ENCODE measurements around the gene C1QTNF6. TPM values are rescaled to one million over a fixed set of nuclear protein-coding genes. Genes with fewer than 3 reads are reported as not detected.

The C1QTNF6 gene
- total and polyA plus RNA-seq, 2 of the 8 experiments (the other 6 are each of a cell fraction or from before 2014, with no cell fraction given), result 3.1 to 6.5 TPM

DNA sequence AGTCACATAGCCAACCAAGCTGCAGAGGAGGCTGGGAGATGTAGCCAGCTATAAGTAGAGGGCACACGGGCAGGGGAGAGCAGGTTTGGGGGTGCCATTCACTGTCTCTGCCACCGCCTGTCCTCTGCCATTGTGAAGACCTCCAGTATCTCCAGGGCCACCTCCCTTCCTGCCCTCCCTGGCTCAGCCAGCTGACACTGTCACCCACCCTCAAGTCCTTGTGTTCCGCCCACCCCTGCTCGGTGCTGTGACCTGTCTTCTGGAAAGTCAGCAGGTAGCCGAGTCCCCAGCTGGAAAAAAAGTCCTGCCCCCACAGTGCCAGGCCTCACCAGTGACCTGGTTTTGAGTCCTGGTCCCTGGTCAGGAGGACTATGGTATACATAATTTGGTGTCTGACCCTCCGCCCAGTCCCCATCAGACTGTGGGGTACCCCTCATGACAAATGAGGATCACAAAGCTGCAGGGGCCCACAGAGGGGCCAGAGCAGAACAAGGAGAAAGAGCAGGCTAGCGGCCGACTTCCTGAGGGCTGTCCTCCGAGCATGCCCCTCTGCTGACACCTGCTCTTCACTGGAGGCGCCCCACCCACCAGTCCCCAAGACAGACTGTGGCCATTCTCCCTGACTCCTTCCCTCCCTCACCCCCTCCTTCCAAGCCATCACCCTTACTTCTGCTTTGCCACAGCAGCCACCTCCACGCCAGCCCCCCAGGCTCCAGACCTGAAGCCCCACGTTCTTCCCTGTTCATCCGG is 31.2 kb downstream of the C1QTNF6 start:
- no peak for TF ChIP-seq ASH2L (IDR thresholded peaks at IDR 0.05; ENCODE audit: low read length)
- TF ChIP-seq KDM1A (IDR thresholded peaks at IDR 0.05; ENCODE audit: borderline replicate concordance, low read length), result no peak
- TF ChIP-seq CEBPB (IDR thresholded peaks at IDR 0.05; ENCODE audit: low read depth, low read length), result no peak
- no peak for TF ChIP-seq MAFK (IDR thresholded peaks at IDR 0.05; ENCODE audit: low read depth, low read length)
- TF ChIP-seq KDM4A (IDR thresholded peaks at IDR 0.05; ENCODE audit: low read depth, low read length, severe bottlenecking), result no peak
- no peak for TF ChIP-seq CBX5 (IDR thresholded peaks at IDR 0.05; ENCODE audit: low read depth, low read length)
- no peak for TF ChIP-seq JUND (IDR thresholded peaks at IDR 0.05; ENCODE audit: low read length)
- no peak for TF ChIP-seq SAP30 (IDR thresholded peaks at IDR 0.05; ENCODE audit: insufficient read depth, insufficient replicate concordance, low read length)
- Histone ChIP-seq H4K20me1 (replicated peaks in 1 of 2; ENCODE audit: control insufficient read depth in 1 of 2, insufficient read depth in 2 of 2, low read length in 2 of 2) (no peaks in the 10 kb centered on the region), H3K9ac (replicated peaks in 1 of 4; ENCODE audit: extremely low read depth in 1 of 4, low read depth in 3 of 4, low read length in 3 of 4) (no peak overlapping the region), H3K23me2 (ENCODE audit: low read depth, low read length) (no peaks in the 10 kb centered on the region), H3K79me2 (ENCODE audit: control insufficient read depth in 1 of 2, insufficient read depth in 2 of 2, low read length in 2 of 2) (no peaks in the 10 kb centered on the region), H3K14ac (ENCODE audit: insufficient read length) (no peak overlapping the region), H3K18ac (ENCODE audit: extremely low read depth, low read length) (no peak overlapping the region), H4K5ac (ENCODE audit: insufficient read length, low read depth, low read length) (no peak overlapping the region), H3K23ac (ENCODE audit: insufficient read length) (no peak overlapping the region), H2BK12ac (ENCODE audit: low read depth, low read length) (no peak overlapping the region), H3K36me3 (ENCODE audit: control insufficient read depth in 2 of 4, insufficient read depth in 4 of 4, low read length in 3 of 4) (no peaks in the 10 kb centered on the region), H3K4me2 (ENCODE audit: insufficient read depth in 1 of 2, low read depth in 2 of 2, low read length in 2 of 2) (no peak overlapping the region), H3K56ac (replicated peaks; ENCODE audit: insufficient read length, low read depth, low read length) (no peak overlapping the region), H2BK15ac (ENCODE audit: low read length) (no peak overlapping the region), H3K4ac (replicated peaks; ENCODE audit: insufficient read length, low read depth, low read length) (no peak overlapping the region), H2BK120ac (replicated peaks; ENCODE audit: low read depth, low read length) (no peak overlapping the region), H3K4me3 (ENCODE audit: extremely low read depth in 1 of 4, insufficient read depth in 2 of 4, low read depth in 3 of 4, low read length in 4 of 4) (no peak overlapping the region), H4K8ac (ENCODE audit: extremely low read depth, insufficient read depth, low read length) (no peak overlapping the region), H2AFZ (ENCODE audit: low read length) (no peak overlapping the region), H3K27me3 (replicated peaks in 1 of 4; ENCODE audit: control insufficient read depth in 3 of 4, extremely low read depth in 1 of 4, insufficient read depth in 3 of 4, low read length in 3 of 4) (no peaks in the 10 kb centered on the region; a peak in 1 of 7 replicates), H4K91ac (replicated peaks; ENCODE audit: insufficient read length, low read length) (no peak overlapping the region), H3K4me1 (replicated peaks in 1 of 4; ENCODE audit: control insufficient read depth in 3 of 4, insufficient read depth in 4 of 4, low read length in 3 of 4) (no peaks in the 10 kb centered on the region), H2BK5ac (ENCODE audit: low read depth, low read length) (no peak overlapping the region), H2BK20ac (ENCODE audit: low read length) (no peak overlapping the region), H3K9me3 (ENCODE audit: insufficient read depth in 2 of 2, low read depth in 1 of 2, low read length in 1 of 2) (peaks cover 5% of the 10 kb centered on the region in 2 experiments; a peak in 2 of 4 replicates), H3K27ac (ENCODE audit: low read depth, low read length) (no peak overlapping the region), H2AK5ac (ENCODE audit: low read depth, low read length) (no peak overlapping the region), H3K79me1 (ENCODE audit: low read depth, low read length) (no peaks in the 10 kb centered on the region)
- ChIA-PET POLR2A (ENCODE audit: partially characterized antibody) (interaction anchor here (1.3 kb wide), 1 partner anchor 9 kb away, joined by 4 read pairs; no protein-coding TSS in a partner anchor), CTCF (ENCODE audit: partially characterized antibody) (interaction anchor here (0.5 to 2.0 kb wide), 11 partner anchors 8 to 240 kb away, joined by 3 to 10 read pairs (median 3); no protein-coding TSS in a partner anchor)
- no peak for FAIRE-seq
- WGBS, 2 experiments (ENCODE audit: extremely low coverage in 1 of 2, insufficient coverage in 1 of 2, insufficient read length in 1 of 2, insufficient replicate concordance in 2 of 2, low coverage in 1 of 2, low lambda C conversion rate in 2 of 2, missing lambda C conversion rate in 1 of 2), result 94% methylated on average over 11 of the region's 13 CpGs; no CpG with 5 or more reads in 1 of the 2 experiments
- DNase-seq (ENCODE audit: low read depth in 1 of 2, low spot score in 2 of 2), result no peak

Data from H1 (cell line).